Esophagus muscularis mucosa (tissue), 3 donors: Measurements from ENCODE around the gene ESRRG.

ENCODE experiments used
- CTCF ChIP-seq, 3 experiments: fragments of 200-600 bp in 2 of 3; fragments of 450-650 bp in 1 of 3; sonication (generic) in 2 of 3; IDR thresholded peaks; one replicate each; pipeline ENCODE4 v1.5.1; 2017 to 2019; ENCODE audit warnings: antibody characterized with exemption in 3 of 3, mild to moderate bottlenecking in 2 of 3, moderate library complexity in 1 of 3
- POLR2AphosphoS5 ChIP-seq, 2 donors: sonication (generic); formaldehyde crosslinking; IDR thresholded peaks; one replicate each; pipeline ENCODE4 v1.6.1; 2017; ENCODE audit warnings: antibody characterized with exemption in 2 of 2

DNA sequence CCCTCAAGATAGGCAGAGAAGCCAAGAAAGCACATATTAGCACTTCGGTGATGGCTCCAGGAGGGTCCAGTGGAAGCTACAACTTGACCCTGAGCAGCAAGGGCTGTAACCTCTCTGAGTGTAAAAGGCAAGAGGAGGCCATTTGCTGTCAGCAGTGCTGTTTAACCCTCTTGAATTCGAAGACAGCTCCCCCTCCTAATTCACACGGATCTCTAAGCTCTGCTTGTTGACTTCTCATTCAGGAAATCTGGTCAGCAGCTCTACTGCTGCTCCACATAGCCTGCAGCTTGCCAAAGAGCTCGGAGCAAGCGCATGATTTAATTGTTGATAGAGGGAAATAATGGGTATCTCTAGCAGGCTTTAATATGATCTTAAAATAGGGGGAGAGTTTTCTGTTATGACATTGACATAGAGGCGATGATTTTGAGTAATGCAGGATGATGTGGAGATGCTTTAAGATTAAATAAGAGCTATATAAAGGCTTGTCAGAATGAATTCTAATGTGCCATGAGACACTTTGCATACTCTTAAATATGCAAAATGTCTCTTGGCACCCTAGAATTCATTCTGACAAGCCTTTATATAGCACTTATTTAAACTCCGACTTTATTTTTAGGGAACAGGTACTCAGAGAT is 220.6 kb downstream of the ESRRG start:
- TF ChIP-seq CTCF (IDR thresholded peaks at IDR 0.05) (no peak), POLR2AphosphoS5 (IDR thresholded peaks at IDR 0.05) (no peak)
